GM21447 (cell line): ENCODE data around the gene DERL2.
"Not testable (repeated sequence)": the region's sequence is repeated elsewhere in the genome, so short reads cannot be mapped to it uniquely, and the experiment has no call there.

ENCODE experiments used
- ATAC-seq: cut with Tn5 transposase; IDR thresholded peaks from one replicate; pipeline ENCODE4 v1.9.1; 2021; ENCODE audit not compliant: unreplicated experiment

The DERL2 gene

DNA sequence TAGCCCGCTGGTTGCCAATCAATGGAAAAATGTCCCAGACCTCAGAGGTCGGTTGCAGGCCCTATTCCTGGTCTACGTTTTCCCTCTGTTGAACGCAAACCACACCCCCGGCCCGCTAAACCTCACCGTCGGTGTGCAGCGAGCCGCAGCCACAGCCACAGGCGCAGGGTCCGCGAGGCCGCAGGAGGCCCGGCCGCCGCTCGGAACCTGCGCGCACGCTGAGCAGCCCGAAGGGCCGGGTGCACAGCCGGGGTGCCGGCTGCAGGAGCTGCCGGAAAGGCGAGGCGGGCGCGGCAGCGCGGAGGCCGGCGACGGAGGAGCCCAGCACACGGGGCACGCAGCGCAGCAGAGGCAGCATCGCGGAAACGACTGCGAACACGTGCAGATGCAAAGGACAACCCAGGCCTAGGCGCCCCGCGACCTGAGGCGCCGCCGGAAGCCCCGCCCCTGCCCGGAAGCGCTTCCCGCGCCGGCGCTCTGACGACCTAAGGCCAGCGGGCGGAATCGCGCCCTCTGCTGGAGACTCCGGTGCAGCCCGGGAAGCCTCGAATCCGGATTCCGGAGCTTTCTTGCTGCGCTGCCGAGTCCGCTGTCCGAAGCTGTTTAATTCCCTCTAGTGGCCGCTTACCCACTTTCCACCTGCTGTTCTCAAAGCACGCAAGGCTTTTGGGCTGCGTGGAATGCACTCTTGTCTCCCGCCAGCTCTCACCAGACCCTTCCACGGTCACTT, 47.1 kb downstream of the DERL2 start, which contains the start of gene C1QBP:
TSS of gene C1QBP (minus strand) at position 440 of the 730 bp plus-strand sequence. CDS start at position 358, 82 bp downstream.
- peak; percentile 78 for ATAC-seq

DNA sequence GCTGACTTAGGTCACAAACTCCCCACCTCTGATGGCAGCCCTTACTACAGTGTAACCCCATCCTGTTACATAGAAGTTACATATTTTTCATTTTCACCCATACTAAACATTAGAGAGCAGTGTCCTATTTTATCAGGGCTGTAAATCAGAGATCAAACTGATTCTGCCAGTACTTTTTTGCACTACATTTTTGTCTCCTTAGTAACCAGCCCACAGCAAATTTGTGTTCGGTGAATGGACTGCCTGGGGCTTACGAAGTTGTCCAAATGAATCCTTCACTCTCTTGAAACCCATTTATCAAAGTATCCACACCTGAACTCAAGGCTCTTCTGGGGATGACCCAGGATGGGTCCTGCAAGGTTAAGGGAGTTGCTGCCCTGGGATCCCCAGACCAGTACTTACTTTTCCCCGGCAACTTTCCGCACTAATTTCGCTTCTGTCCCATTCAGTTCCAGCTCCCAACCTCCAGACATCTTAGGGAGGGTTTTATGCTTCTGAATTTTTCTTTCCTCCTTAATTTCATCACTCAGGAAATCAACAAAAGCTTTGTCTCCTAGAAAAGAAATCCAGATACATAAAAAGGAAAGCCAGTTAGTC, 48.2 kb downstream of the DERL2 start:
- ATAC-seq: no peak

- ATAC-seq: not testable (repeated sequence)
Observed at GRCh38 chr17:5435781-5436315, 50.1 kb downstream of the DERL2 start.

GRCh38 chr17:5434984-5435383, 51.0 kb downstream of the DERL2 start:
- no peak for ATAC-seq

DNA sequence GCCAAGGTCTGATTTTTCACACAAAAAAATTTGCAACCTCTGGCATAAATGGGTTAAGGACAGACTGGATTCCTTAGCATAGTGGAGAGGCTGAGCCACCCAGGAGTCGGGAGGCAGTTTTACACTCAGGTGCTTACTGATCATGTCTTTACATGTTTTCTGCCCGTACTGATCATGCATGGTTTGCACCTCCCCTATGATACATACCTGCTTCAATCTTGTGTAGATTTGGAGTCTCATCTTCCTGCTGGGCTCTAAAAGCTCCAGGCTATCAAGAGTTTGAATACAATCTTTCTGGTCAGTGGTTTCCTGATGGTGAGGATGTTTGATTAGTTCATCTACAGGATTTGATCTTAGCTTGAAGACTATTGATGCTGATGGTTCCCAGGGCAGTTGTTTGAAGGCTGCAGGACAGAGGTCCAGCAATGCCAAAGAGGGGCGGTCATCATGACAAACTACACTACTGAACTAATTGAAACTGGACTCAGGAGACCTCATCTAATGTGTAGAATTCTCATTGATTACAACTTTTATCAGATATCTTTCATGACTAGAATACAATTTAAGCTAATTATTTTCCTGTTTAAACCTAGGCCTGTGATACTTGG, 53.9 kb downstream of the DERL2 start:
- no peak for ATAC-seq

- ATAC-seq: not testable (repeated sequence)
Observed at GRCh38 chr17:5431234-5431633, 54.7 kb downstream of the DERL2 start.

DNA sequence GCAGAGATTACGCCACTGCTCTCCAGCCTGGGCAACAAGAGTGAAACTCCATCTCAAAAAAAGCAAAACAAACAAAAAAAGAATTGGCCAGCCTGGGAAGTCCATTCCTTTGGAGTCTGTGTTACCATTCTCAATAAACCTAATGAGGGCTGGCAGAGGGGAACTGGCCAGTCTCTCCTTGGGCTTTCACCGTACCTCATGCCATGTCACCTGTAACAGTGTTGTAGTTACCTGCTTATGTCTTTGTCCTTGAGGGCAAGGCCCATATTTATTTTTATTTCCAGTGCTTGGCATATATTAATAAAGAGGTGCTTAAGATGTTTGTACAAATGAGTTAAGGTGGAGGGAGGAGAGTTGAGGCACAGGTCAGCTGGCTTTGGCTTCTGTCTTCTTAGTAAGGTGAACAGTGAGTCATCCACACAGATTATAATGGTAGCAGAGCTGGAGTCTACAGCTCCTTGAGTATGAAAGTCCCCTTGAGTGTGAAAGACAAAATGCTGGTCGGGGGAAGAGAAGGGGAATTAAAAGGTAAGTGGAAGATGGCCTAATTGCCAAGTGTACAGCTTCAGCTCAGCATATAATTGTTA, 55.5 kb downstream of the DERL2 start:
- no peak for ATAC-seq

GRCh38 chr17:5429191-5429887, 56.6 kb downstream of the DERL2 start:
- ATAC-seq: no peak

DNA sequence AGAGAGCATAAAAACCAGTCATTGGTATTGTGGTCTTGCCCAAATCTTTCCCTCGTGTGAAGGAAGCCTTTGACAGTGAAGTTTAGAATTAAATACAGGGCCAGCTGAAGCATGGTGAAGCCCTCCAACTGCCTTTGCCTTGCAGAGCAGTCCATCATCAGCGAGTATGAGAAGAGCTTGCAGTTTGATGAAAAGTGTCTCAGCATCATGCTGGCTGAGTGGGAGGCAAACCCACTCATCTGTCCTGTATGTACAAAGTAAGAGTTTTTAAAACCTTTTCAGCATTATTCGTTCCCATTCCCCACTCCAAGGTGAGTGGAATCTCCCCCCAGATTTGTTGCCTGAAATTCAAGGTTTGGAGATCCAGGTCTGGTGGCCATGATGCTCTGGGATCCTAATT, 60.2 kb downstream of the DERL2 start:
- ATAC-seq: no peak

- ATAC-seq: no peak
Observed at GRCh38 chr17:5424909-5425308, 61.1 kb downstream of the DERL2 start.

DNA sequence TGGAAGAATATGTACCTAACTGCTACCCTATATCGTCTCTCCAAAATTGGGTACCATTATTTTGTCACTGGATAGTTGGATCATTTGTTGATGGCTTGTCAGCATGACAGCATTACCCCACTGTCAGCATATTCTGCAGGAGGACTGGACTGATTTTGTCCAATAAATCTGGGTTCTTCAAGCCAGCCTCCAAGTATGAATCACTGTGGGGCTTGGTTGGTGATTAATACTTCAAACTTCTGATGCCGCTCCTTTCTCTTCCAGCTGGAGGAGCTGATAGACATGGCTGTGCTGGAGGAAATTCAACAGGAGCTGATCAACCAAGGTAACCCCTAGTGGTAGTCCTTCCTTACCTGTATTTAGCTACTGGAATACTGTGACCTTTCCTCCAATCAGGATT, 63.5 kb downstream of the DERL2 start:
- ATAC-seq: no peak
